UCSD-AML1 (cell line): ENCODE results near the gene CCZ1B.
"Not testable (repeated sequence)": the region's sequence is repeated elsewhere in the genome, so short reads cannot be mapped to it uniquely, and the experiment has no call there.

Experiments used
- DNase-seq: peaks from one replicate; lab custom pipeline; 2025; ENCODE audit not compliant: unreplicated experiment; lab: John Stamatoyannopoulos, UW

Gene CCZ1B

DNA sequence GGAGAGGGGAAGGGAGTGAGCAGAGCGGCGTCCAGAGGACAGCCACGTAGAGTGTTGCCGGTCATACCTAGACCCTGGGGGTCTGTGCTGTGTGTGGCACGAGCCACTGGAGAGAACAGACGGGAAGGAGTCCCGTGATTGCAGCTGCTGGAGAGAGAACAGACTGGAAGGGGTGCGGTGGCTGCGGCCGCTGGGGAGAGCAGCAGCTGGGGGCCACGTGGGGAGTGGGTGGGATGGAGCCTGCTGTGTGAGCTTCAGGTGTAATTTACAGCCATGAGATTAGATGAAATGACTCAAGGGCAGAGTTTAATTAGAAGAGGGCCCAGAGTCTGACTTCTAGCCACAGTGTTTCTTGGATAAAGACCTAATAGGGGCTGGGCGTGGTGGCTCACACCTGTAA lies 76.7 kb downstream of the CCZ1B start:
- DNase-seq, result not testable (repeated sequence)
